ENCODE results near the gene LANCL2. TPM values are rescaled to one million over a fixed set of nuclear protein-coding genes. Genes with fewer than 3 reads are reported as not detected.

The LANCL2 gene
- total and polyA plus RNA-seq, 9 of the 15 experiments (the other 6 are each of a cell fraction or from before 2014, with no cell fraction given), result 5.3 to 18.5 (median 13.5) TPM

DNA sequence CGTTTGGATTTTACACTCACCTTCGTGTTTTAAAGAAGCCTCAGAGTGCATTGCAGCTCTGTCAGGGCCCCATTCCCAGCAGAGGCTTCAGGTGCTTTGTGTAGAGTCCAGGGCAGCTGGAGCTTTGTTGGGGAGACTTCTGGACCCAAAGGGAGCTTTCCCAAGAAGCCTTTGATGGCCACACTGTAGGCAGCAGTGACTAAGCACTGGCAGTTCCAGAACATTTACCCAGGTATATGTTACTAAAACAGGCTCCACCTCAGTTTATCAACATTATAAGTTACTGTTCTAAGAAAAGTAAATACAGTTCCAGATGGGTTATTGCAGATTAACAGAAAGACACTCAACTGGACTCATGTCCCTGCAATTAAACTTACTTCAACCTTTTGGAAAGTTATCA, 66.8 kb downstream of the LANCL2 start (continued):
- TF ChIP-seq SREBF2 (CRISPR knock-in tag; IDR thresholded peaks at IDR 0.05) (no peak), ZC3H11A (IDR thresholded peaks at IDR 0.05; ENCODE audit: low read depth, low read length) (no peak), XRCC5 (IDR thresholded peaks at IDR 0.05; ENCODE audit: low read depth, low read length) (no peak)
- TF ChIP-seq, protein P1, sequence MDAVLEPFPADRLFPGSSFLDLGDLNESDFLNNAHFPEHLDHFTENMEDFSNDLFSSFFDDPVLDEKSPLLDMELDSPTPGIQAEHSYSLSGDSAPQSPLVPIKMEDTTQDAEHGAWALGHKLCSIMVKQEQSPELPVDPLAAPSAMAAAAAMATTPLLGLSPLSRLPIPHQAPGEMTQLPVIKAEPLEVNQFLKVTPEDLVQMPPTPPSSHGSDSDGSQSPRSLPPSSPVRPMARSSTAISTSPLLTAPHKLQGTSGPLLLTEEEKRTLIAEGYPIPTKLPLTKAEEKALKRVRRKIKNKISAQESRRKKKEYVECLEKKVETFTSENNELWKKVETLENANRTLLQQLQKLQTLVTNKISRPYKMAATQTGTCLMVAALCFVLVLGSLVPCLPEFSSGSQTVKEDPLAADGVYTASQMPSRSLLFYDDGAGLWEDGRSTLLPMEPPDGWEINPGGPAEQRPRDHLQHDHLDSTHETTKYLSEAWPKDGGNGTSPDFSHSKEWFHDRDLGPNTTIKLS (IDR thresholded peaks at IDR 0.05; ENCODE audit: borderline replicate concordance, low read depth), result no peak
- TF ChIP-seq, protein P2, sequence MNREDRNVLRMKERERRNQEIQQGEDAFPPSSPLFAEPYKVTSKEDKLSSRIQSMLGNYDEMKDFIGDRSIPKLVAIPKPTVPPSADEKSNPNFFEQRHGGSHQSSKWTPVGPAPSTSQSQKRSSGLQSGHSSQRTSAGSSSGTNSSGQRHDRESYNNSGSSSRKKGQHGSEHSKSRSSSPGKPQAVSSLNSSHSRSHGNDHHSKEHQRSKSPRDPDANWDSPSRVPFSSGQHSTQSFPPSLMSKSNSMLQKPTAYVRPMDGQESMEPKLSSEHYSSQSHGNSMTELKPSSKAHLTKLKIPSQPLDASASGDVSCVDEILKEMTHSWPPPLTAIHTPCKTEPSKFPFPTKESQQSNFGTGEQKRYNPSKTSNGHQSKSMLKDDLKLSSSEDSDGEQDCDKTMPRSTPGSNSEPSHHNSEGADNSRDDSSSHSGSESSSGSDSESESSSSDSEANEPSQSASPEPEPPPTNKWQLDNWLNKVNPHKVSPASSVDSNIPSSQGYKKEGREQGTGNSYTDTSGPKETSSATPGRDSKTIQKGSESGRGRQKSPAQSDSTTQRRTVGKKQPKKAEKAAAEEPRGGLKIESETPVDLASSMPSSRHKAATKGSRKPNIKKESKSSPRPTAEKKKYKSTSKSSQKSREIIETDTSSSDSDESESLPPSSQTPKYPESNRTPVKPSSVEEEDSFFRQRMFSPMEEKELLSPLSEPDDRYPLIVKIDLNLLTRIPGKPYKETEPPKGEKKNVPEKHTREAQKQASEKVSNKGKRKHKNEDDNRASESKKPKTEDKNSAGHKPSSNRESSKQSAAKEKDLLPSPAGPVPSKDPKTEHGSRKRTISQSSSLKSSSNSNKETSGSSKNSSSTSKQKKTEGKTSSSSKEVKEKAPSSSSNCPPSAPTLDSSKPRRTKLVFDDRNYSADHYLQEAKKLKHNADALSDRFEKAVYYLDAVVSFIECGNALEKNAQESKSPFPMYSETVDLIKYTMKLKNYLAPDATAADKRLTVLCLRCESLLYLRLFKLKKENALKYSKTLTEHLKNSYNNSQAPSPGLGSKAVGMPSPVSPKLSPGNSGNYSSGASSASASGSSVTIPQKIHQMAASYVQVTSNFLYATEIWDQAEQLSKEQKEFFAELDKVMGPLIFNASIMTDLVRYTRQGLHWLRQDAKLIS (CRISPR knock-in tag; IDR thresholded peaks at IDR 0.05), result no peak

DNA sequence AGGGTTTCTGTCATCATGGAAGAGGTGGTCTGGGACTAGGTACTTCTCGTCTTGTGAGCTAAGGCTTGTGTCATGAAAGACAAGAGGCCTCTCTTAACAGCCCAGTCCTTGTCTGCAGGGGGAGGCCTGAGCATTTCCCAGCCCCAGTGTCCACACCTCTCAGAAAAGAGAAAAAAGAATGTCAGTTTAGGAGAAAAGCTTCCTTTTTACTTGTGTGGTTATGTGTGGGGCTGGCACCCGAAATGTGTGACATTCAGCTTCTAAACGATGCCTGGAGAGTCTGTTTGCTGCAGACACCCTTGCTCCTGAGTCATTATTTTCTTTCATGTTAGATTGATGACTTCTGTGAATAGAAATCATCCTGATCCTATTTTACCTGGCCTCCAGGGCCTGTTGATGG, 67.4 kb downstream of the LANCL2 start:
- WGBS (ENCODE audit: insufficient coverage, low coverage, missing lambda C conversion rate), result 74% methylated on average over 3 of the region's 3 CpGs
- Histone ChIP-seq H3K9me3 (replicated peaks; ENCODE audit: control insufficient read depth, insufficient read depth, low read depth, low read length) (no peaks in the 10 kb centered on the region), H3K36me3 (ENCODE audit: control insufficient read depth, insufficient read depth, low read length) (no peaks in the 10 kb centered on the region), H3K4me1 (replicated peaks in 1 of 2; ENCODE audit: control insufficient read depth in 2 of 2, insufficient read depth in 2 of 2, low read length in 2 of 2) (no peaks in the 10 kb centered on the region), H2AFZ (ENCODE audit: low read depth, low read length) (no peak overlapping the region), H3K27me3 (ENCODE audit: control insufficient read depth in 2 of 2, insufficient read depth in 2 of 2, low read length in 2 of 2) (no peaks in the 10 kb centered on the region; a peak in 1 of 5 replicates), H4K20me1 (replicated peaks; ENCODE audit: control insufficient read depth, insufficient read depth, low read length) (no peaks in the 10 kb centered on the region), H3K79me2 (ENCODE audit: control insufficient read depth, insufficient read depth, low read length) (no peaks in the 10 kb centered on the region), H3K4me3 (no peak overlapping the region), H3K4me2 (ENCODE audit: insufficient read depth, low read length) (no peak overlapping the region), H3K9ac (ENCODE audit: insufficient read depth in 1 of 2, low read depth in 2 of 2, low read length in 2 of 2) (no peak overlapping the region), H3K9me1 (ENCODE audit: control insufficient read depth, insufficient read depth, low read length) (no peaks in the 10 kb centered on the region), H3K27ac (ENCODE audit: extremely low read depth, low read depth, low read length) (no peak overlapping the region)
- no TSS peak for BruUV-seq (replicated peaks)
- ATAC-seq (no peak), DNase-seq (ENCODE audit: extremely low read depth in 1 of 4, low spot score in 3 of 4) (no peak), FAIRE-seq (no peak)
- ChIA-PET POLR2A (no interaction called here), CTCF (ENCODE audit: low intra/inter-chr PET ratio) (no interaction called here)
- in situ Hi-C loops (cut with MboI) (no loop called here), intact Hi-C loops (cut with micrococcal nuclease) (loop anchor here (5.0 kb wide), 1 partner anchor 165 kb away; no protein-coding TSS in a partner anchor)
- no peak for TF ChIP-seq NFXL1 (CRISPR knock-in tag; IDR thresholded peaks at IDR 0.05)
- no peak for TF ChIP-seq CCAR2 (IDR thresholded peaks at IDR 0.05; ENCODE audit: low read depth, low read length)
- no peak for TF ChIP-seq MYBL2 (IDR thresholded peaks at IDR 0.05; ENCODE audit: low read depth)
- TF ChIP-seq MYBL2 (CRISPR knock-in tag; IDR thresholded peaks at IDR 0.05; ENCODE audit: borderline replicate concordance), result no peak
- TF ChIP-seq TEAD2 (tag; IDR thresholded peaks at IDR 0.05), result no peak
- no peak for TF ChIP-seq ZNF133 (CRISPR knock-in tag; IDR thresholded peaks at IDR 0.05)
- TF ChIP-seq MIER1 (IDR thresholded peaks at IDR 0.05; ENCODE audit: low read depth), result no peak
- TF ChIP-seq, protein P3, sequence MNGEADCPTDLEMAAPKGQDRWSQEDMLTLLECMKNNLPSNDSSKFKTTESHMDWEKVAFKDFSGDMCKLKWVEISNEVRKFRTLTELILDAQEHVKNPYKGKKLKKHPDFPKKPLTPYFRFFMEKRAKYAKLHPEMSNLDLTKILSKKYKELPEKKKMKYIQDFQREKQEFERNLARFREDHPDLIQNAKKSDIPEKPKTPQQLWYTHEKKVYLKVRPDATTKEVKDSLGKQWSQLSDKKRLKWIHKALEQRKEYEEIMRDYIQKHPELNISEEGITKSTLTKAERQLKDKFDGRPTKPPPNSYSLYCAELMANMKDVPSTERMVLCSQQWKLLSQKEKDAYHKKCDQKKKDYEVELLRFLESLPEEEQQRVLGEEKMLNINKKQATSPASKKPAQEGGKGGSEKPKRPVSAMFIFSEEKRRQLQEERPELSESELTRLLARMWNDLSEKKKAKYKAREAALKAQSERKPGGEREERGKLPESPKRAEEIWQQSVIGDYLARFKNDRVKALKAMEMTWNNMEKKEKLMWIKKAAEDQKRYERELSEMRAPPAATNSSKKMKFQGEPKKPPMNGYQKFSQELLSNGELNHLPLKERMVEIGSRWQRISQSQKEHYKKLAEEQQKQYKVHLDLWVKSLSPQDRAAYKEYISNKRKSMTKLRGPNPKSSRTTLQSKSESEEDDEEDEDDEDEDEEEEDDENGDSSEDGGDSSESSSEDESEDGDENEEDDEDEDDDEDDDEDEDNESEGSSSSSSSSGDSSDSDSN (IDR thresholded peaks at IDR 0.05; ENCODE audit: borderline replicate concordance in 1 of 2, low read depth in 2 of 2, low read length in 2 of 2), result no peak
- TF ChIP-seq, protein P4, sequence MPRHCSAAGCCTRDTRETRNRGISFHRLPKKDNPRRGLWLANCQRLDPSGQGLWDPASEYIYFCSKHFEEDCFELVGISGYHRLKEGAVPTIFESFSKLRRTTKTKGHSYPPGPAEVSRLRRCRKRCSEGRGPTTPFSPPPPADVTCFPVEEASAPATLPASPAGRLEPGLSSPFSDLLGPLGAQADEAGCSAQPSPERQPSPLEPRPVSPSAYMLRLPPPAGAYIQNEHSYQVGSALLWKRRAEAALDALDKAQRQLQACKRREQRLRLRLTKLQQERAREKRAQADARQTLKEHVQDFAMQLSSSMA (CRISPR knock-in tag; IDR thresholded peaks at IDR 0.05), result no peak
